PC-3 (cell line): Measurements from ENCODE around the gene DLGAP1. TPM values are rescaled to one million over a fixed set of nuclear protein-coding genes. Genes with fewer than 3 reads are reported as not detected.

ENCODE experiments used
- ATAC-seq: fragments of 200-7000 bp; cut with Tn5 transposase; 2 replicates; pipeline ENCODE4 v1.9.1; 2020; ENCODE audit warnings: mild to moderate bottlenecking, moderate library complexity
- BruUV-seq: library from RNA; stranded (reverse); fragments of 400-500 nt; replicated peaks from 2 replicates; lab custom pipeline; 2021; lab: Mats Ljungman, UMichigan
- CTCF ChIA-PET: fragments of 300-600 bp; sonication (Branson Sonifier 250); formaldehyde crosslinking; loops from one replicate; lab custom pipeline; 2022; ENCODE audit warnings: antibody characterized with exemption; lab: Charles Lee
- POLR2A ChIA-PET: fragments of 300-600 bp; sonication (Branson Sonifier 250); formaldehyde crosslinking; loops from one replicate; lab custom pipeline; 2022; ENCODE audit warnings: antibody characterized with exemption; ENCODE audit not compliant: unreplicated experiment; lab: Charles Lee
- DNase-seq: peaks from one replicate; pipeline ENCODE4 v3.0.0-alpha.2; 2015
- H2AFZ ChIP-seq: fragments of 300-600 bp; sonication (generic); 2 replicates; pipeline ENCODE4 v1.6.0; 2016; ENCODE audit warnings: antibody characterized with exemption, low read length
- H3F3A ChIP-seq: fragments of 300-600 bp; sonication (generic); one replicate; pipeline ENCODE4 v1.6.0; 2017; ENCODE audit warnings: antibody characterized with exemption, low read length, control low read depth, mild to moderate bottlenecking; ENCODE audit not compliant: unreplicated experiment
- H3K27ac ChIP-seq: fragments of 300-600 bp; sonication (generic); 2 replicates; pipeline ENCODE4 v1.5.1; 2016; ENCODE audit warnings: mild to moderate bottlenecking, low read length
- H3K27me3 ChIP-seq: fragments of 300-600 bp; sonication (generic); 2 replicates; pipeline ENCODE4 v1.6.1; 2016; ENCODE audit warnings: low read length, mixed read lengths
- H3K36me3 ChIP-seq: fragments of 300-600 bp; sonication (generic); 2 replicates; pipeline ENCODE4 v1.6.1; 2016; ENCODE audit warnings: low read depth, mixed run types, low read length, mixed read lengths
- H3K4me1 ChIP-seq: fragments of 300-600 bp; sonication (generic); 2 replicates; pipeline ENCODE4 v1.5.1; 2016; ENCODE audit warnings: low read length; ENCODE audit not compliant: insufficient read depth
- H3K4me2 ChIP-seq: fragments of 300-600 bp; sonication (generic); 2 replicates; pipeline ENCODE4 v1.6.0; 2016; ENCODE audit warnings: low read length
- H3K4me3 ChIP-seq: fragments of 300-600 bp; sonication (generic); 2 replicates; pipeline ENCODE4 v1.5.1; 2016; ENCODE audit warnings: mild to moderate bottlenecking, low read length, mixed read lengths
- H3K79me2 ChIP-seq: fragments of 300-600 bp; sonication (generic); 2 replicates; pipeline ENCODE4 v1.6.1; 2017; ENCODE audit warnings: low read length, mixed read lengths
- H3K9ac ChIP-seq: fragments of 300-600 bp; sonication (generic); 2 replicates; pipeline ENCODE4 v1.6.0; 2016; ENCODE audit warnings: mild to moderate bottlenecking, low read length
- H3K9me2 ChIP-seq: fragments of 300-600 bp; sonication (generic); replicated peaks from 2 replicates; pipeline ENCODE4 v1.6.1; 2016; ENCODE audit warnings: mixed run types, low read length, mixed read lengths
- H3K9me3 ChIP-seq: fragments of 300-600 bp; sonication (generic); 2 replicates; pipeline ENCODE4 v1.6.1; 2016; ENCODE audit warnings: low read length, mixed read lengths
- H4K20me1 ChIP-seq: fragments of 300-600 bp; sonication (generic); 2 replicates; pipeline ENCODE4 v1.6.1; 2016; ENCODE audit warnings: low read length, mixed read lengths
- EZH2 ChIP-seq: fragments of 300-600 bp; sonication (generic); IDR thresholded peaks from one replicate; pipeline ENCODE4 v1.6.1; 2017; ENCODE audit warnings: antibody characterized with exemption, mild to moderate bottlenecking, low read length; ENCODE audit not compliant: unreplicated experiment
- EZH2phosphoT487 ChIP-seq: fragments of 300-600 bp; sonication (generic); IDR thresholded peaks from 2 replicates; pipeline ENCODE4 v1.6.1; 2018; ENCODE audit warnings: mild to moderate bottlenecking, antibody characterized with exemption, low read length, borderline replicate concordance
- intact Hi-C: fragments of 100-400 bp; cut with micrococcal nuclease; formaldehyde crosslinking; loops from 2 replicates; pipeline ENCODE4 v1.9.0; 2023
- total RNA-seq: library from RNA; depleted of rRNA; stranded (reverse); fragments of >200 nt; gene quantifications from 2 replicates; pipeline ENCODE4 v1.2.3, GENCODE V29; 2014
- TF ChIP-seq, protein P1 (sequence below): fragments of 300-600 bp; sonication (generic); conservative IDR thresholded peaks from 2 replicates; pipeline ENCODE4 v1.5.1; 2017; ENCODE audit warnings: antibody characterized with exemption, low read depth, mild to moderate bottlenecking, low read length

The DLGAP1 gene
- total RNA-seq, 1 experiment from 2014 or later, result not detected

DNA sequence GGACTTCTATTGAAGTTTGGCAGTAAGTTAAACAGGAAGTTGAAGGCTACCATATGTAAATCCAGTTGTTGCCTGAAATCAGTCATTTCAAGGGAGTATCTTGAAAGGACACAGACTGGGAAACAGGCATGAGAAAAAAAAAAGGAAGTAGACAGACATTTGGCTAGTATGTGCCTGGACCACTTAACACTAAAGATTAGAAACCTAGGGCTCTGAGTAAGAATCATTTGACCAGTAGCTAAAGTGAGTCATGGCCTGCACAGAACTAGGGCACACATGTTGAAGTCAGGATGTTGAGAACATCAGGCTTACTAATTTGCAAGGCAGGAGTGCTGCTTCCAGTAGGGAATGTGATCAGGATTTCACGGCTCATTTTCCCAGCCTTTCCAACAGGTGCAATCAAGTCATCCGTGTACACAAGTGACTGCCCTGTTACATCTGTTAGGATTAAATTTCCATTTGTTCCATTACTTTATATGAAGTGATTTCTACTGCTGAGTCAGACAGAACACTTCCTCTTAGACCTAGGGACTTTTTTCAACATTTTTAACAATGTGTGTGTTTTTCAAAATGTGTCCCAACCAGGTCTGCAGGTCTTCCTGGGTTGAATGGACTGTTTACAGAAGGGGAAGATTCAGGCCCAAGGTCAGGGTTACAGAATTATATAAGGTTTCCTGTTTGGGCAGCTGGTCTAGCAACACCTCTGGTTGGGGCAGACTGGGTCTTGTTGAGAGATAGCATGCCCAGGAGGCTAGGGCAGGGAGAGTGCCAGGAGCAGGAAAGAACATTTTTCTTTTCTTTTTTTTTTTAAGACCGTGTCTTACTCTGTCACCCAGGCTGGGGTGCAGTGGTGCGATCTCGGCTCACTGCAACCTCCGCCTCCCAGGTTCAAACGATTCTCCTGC lies 859.5 kb downstream of the DLGAP1 start:
- H3K9me2 ChIP-seq, result no peaks in the 10 kb centered on the region
- peak overlapping the region; percentile 60 for H3K4me3 ChIP-seq
- no peak overlapping the region for H2AFZ ChIP-seq
- peaks cover 4% of the 10 kb centered on the region for H3F3A ChIP-seq
- H3K9ac ChIP-seq, result peak overlapping the region; percentile 85
- TSS peak; percentile 74 for BruUV-seq
- H3K4me1 ChIP-seq, result peaks cover 45% of the 10 kb centered on the region
- H4K20me1 ChIP-seq, result no peaks in the 10 kb centered on the region
- no peaks in the 10 kb centered on the region for H3K27me3 ChIP-seq
- ChIA-PET CTCF (interaction anchor here (0.6 to 2.9 kb wide), 9 partner anchors 8 to 192 kb away, joined by 3 to 24 read pairs (median 3); no protein-coding TSS in a partner anchor), POLR2A (interaction anchor here (0.5 to 2.3 kb wide), 14 partner anchors 10 to 780 kb away, joined by 3 to 16 read pairs (median 8); no protein-coding TSS in a partner anchor)
- H3K27ac ChIP-seq, result peak overlapping the region; percentile 99
- peaks cover 14% of the 10 kb centered on the region; the same call in 1 of the 2 replicates for H3K79me2 ChIP-seq
- TF ChIP-seq EZH2phosphoT487 (no peak), EZH2 (no peak)
- TF ChIP-seq, protein P1, sequence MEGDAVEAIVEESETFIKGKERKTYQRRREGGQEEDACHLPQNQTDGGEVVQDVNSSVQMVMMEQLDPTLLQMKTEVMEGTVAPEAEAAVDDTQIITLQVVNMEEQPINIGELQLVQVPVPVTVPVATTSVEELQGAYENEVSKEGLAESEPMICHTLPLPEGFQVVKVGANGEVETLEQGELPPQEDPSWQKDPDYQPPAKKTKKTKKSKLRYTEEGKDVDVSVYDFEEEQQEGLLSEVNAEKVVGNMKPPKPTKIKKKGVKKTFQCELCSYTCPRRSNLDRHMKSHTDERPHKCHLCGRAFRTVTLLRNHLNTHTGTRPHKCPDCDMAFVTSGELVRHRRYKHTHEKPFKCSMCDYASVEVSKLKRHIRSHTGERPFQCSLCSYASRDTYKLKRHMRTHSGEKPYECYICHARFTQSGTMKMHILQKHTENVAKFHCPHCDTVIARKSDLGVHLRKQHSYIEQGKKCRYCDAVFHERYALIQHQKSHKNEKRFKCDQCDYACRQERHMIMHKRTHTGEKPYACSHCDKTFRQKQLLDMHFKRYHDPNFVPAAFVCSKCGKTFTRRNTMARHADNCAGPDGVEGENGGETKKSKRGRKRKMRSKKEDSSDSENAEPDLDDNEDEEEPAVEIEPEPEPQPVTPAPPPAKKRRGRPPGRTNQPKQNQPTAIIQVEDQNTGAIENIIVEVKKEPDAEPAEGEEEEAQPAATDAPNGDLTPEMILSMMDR, result no peak
- no peaks in the 10 kb centered on the region for H3K9me3 ChIP-seq
- intact Hi-C loops, result loop anchor here (1.0 to 2.0 kb wide), 5 partner anchors 8 to 139 kb away; no protein-coding TSS in a partner anchor
- peak overlapping the region; percentile 84 for H3K4me2 ChIP-seq
- ATAC-seq, result peak; percentile 55
- H3K36me3 ChIP-seq, result no peaks in the 10 kb centered on the region
- DNase-seq, result peak; percentile 92

DNA sequence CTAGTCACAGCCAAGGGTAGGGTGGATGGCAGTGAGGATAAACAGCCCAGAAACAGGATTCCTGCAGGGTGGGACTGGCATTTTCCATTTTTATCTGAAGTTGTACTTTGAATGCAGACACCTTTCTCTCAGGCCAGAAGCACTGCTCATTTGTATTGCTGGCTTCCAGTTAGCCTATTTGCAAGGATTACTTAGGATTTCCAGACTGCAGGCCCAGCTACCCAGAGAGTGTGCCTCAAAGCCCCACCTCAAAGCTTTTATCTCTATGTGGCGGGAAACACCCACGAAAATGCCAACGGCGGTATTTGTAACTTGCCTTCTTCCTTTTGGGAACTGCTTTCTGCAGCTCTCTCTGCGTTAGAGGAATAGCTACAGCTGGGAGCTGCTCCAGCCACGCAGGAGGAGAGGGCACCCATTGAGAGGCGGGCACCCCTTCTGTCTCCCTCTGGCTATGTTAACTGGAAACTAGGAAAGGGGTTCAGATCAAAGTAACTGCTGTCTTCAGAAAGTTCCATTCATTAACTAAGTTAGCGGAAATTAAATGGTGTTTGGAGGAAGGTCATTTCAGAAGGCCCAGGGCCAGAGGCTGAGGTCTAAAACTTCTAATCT lies 860.2 kb downstream of the DLGAP1 start:
- ATAC-seq (no peak), DNase-seq (peak; percentile 35)
- peak overlapping the region; percentile 99 for H3K27ac ChIP-seq
- BruUV-seq, result no TSS peak
- POLR2A ChIA-PET, result interaction anchor here (0.6 to 2.3 kb wide), 12 partner anchors 8 to 347 kb away, joined by 3 to 44 read pairs (median 8); no protein-coding TSS in a partner anchor
- H3K79me2 ChIP-seq, result peaks cover 14% of the 10 kb centered on the region; the same call in 1 of the 2 replicates
- peak overlapping the region; percentile 84 for H3K4me2 ChIP-seq
- peaks cover 45% of the 10 kb centered on the region for H3K4me1 ChIP-seq
- CTCF ChIA-PET, result interaction anchor here (0.6 to 2.9 kb wide), 13 partner anchors 8 to 313 kb away, joined by 3 to 24 read pairs (median 5); no protein-coding TSS in a partner anchor
- H3K9me2 ChIP-seq, result no peaks in the 10 kb centered on the region
- no peaks in the 10 kb centered on the region for H3K9me3 ChIP-seq
- no peak overlapping the region for H2AFZ ChIP-seq
- H3K27me3 ChIP-seq, result no peaks in the 10 kb centered on the region
- intact Hi-C loops, result loop anchor here (1.0 to 2.0 kb wide), 7 partner anchors 8 to 314 kb away; no protein-coding TSS in a partner anchor
- H3K36me3 ChIP-seq, result no peaks in the 10 kb centered on the region
- peaks cover 4% of the 10 kb centered on the region for H3F3A ChIP-seq
- H3K9ac ChIP-seq, result peak overlapping the region; percentile 85
- TF ChIP-seq, protein P1, result no peak
- TF ChIP-seq EZH2, result no peak
- TF ChIP-seq EZH2phosphoT487, result no peak
- H4K20me1 ChIP-seq, result no peaks in the 10 kb centered on the region
- peak overlapping the region; percentile 60 for H3K4me3 ChIP-seq
